ENCODE measurements around the gene PRKCZ. TPM values are rescaled to one million over a fixed set of nuclear protein-coding genes. Genes with fewer than 3 reads are reported as not detected.
A peak's percentile ranks its signal among the peaks of the same experiment; 100 is the strongest.

Gene PRKCZ
- total RNA-seq (10 to 100 TPM in 1 of 7 donors, 1 to 10 TPM in 6; 3.4 to 16.1 (median 5.9) TPM), polyA plus RNA-seq (1 to 10 TPM; 3.6 to 5.3 TPM)
- long read RNA-seq, donor 1, partial matches to known transcripts, result 2 of 10 reads
- long read RNA-seq, donor 1, other reads (novel, unspliced or antisense), result 8 of 10 reads
- long read RNA-seq, donor 2, transcript PRKCZ-201 (18 exons, 2,326 nt), result major isoform, 10 of 15 reads
- long read RNA-seq, donor 2, partial matches to known transcripts, result 5 of 15 reads
- long read RNA-seq, donor 2, other reads (novel, unspliced or antisense), result 0 of 15 reads
- long read RNA-seq, donor 3, transcript PRKCZ-201 (18 exons, 2,326 nt), result major isoform, 9 of 15 reads
- long read RNA-seq, donor 3, partial matches to known transcripts, result 1 of 15 reads
- long read RNA-seq, donor 3, other reads (novel, unspliced or antisense), result 5 of 15 reads

DNA sequence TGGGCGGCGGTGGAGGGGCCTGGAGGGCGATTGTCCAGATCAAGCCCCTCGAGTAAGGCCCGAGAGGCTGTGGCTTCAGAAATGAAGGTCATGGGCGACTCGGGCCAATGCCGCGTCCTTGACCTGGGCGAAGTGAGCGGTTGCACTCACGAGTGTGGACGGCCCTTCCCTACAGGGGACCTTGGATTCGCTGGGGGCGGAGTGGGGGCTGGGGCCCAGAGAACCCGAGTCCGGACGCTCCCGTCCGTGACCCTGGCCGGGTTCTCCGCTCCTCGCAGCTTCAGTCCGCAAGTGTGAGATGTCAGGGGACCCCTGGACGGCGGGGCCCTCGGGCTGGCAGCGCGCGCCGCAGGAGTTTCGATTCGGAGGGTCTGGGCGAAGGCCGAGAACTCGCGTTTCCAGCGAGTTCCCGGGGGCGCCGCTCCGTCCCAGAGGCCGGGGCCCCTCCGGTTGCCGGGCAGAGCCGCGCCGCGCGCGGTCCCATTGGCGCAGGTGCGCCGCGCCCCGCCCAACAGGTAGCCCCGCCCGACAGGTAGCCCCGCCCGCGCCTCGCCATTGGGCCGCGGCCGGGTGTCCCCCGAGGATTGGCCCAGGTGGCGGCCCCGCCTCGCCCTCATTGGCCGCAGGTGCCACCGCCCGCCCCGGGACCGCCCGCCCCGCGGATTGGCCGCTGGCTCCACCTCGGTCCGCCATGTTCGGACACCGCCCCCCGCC is at the start of gene PRKCZ:
Gene PRKCZ (plus strand): TSS at position 694 of the 714 bp plus-strand sequence. CDS start 220 bp downstream, outside the sequence.
- no peaks in the 10 kb centered on the region for H3K36me3 ChIP-seq
- no peaks in the 10 kb centered on the region for H3K9me3 ChIP-seq
- H3K27me3 ChIP-seq, result no peaks in the 10 kb centered on the region
- 1% methylated on average over 39 to 79 of the region's 83 CpGs for WGBS, 3 donors
- peaks cover 4% of the 10 kb centered on the region for H3K4me1 ChIP-seq (ENCODE audit: insufficient read depth)
- peak within 1 kb of the TSS; percentile 39 for H3K4me3 ChIP-seq
- TF ChIP-seq POLR2A (IDR thresholded peaks at IDR 0.05), result no peak
- TF ChIP-seq CTCF (IDR thresholded peaks at IDR 0.05), result no peak
- TF ChIP-seq EP300 (IDR thresholded peaks at IDR 0.05), result no peak
- intact Hi-C loops (cut with DNase I), result loop anchor here (5.0 kb wide), 4 partner anchors 88 to 108 kb away; no protein-coding TSS in a partner anchor
- no peak within 1 kb of the TSS for H3K27ac ChIP-seq
- DNase-seq, result peak; percentile 51 to 76 (median 63)

- H3K4me3 ChIP-seq, result no peak overlapping the region
- intact Hi-C loops (cut with DNase I), result no loop called here
- no peak for TF ChIP-seq CTCF (IDR thresholded peaks at IDR 0.05)
- no peak for TF ChIP-seq POLR2A (IDR thresholded peaks at IDR 0.05)
- TF ChIP-seq EP300 (IDR thresholded peaks at IDR 0.05), result no peak
- 87 to 90% (median 88%) methylated on average over 7 of the region's 7 CpGs for WGBS, 3 donors
- no peaks in the 10 kb centered on the region for H3K4me1 ChIP-seq (ENCODE audit: insufficient read depth)
- DNase-seq, result no peak
- H3K36me3 ChIP-seq, result no peaks in the 10 kb centered on the region
- H3K27me3 ChIP-seq, result peaks cover 2% of the 10 kb centered on the region
- H3K9me3 ChIP-seq, result no peaks in the 10 kb centered on the region
- H3K27ac ChIP-seq, result no peak overlapping the region
These were observed 49.8 kb upstream of the PRKCZ start for GRCh38 chr1:2000432-2000831.

- H3K27ac ChIP-seq, result no peak overlapping the region
- WGBS, 3 donors, result 83 to 92% (median 90%) methylated on average over 9 of the region's 9 CpGs
- TF ChIP-seq CTCF (IDR thresholded peaks at IDR 0.05) (no peak), POLR2A (IDR thresholded peaks at IDR 0.05) (no peak), EP300 (IDR thresholded peaks at IDR 0.05) (no peak)
- no peaks in the 10 kb centered on the region for H3K9me3 ChIP-seq
- DNase-seq, result no peak
- H3K36me3 ChIP-seq, result no peaks in the 10 kb centered on the region
- H3K4me3 ChIP-seq, result no peak overlapping the region
- H3K4me1 ChIP-seq (ENCODE audit: insufficient read depth), result no peaks in the 10 kb centered on the region
- peaks cover 2% of the 10 kb centered on the region for H3K27me3 ChIP-seq
- intact Hi-C loops (cut with DNase I), result no loop called here
These were observed 49.4 kb upstream of the PRKCZ start for GRCh38 chr1:2000850-2001249.

DNA sequence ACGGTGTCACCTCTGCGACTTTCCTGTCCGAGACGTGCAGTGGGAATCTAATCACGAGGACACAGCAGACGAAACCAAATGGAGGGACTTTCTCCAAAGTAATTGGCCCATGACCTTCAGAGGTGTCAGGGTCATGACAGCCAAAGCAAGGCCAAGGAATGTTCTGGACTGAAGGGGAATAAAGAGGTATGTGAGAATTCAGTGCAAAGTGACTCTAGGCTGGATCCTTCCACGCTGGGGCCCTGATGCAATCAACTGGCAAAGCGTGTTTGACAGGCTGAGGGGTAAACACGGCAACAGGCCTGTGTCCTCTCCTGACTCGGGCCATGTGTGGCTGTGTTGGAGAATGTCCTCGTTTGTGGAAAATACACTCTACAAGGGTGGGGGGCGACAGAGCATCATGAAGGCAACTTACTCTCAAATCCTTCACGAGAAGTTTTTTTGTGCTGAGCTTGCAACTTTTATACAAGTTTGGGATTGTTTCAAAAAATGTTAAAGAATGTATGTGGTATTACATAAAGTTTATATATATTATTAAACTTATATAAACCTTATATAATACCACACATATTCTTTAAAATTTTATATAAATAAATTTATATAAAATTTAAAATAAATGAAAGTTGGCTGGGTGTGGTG is 48.3 kb upstream of the PRKCZ start:
- H3K4me3 ChIP-seq, result no peak overlapping the region
- WGBS, 3 donors, result 73 to 81% (median 75%) methylated on average over 13 of the region's 13 CpGs
- no peaks in the 10 kb centered on the region for H3K9me3 ChIP-seq
- no peak overlapping the region for H3K27ac ChIP-seq
- H3K27me3 ChIP-seq, result peaks cover 2% of the 10 kb centered on the region
- TF ChIP-seq POLR2A (IDR thresholded peaks at IDR 0.05) (no peak), CTCF (IDR thresholded peaks at IDR 0.05) (no peak), EP300 (IDR thresholded peaks at IDR 0.05) (no peak)
- intact Hi-C loops (cut with DNase I), result no loop called here
- DNase-seq, result no peak
- no peaks in the 10 kb centered on the region for H3K4me1 ChIP-seq (ENCODE audit: insufficient read depth)
- no peaks in the 10 kb centered on the region for H3K36me3 ChIP-seq
